Panc1 (cell line): ENCODE data around the gene RSPO4. TPM values are rescaled to one million over a fixed set of nuclear protein-coding genes. Genes with fewer than 3 reads are reported as not detected.
A peak's percentile ranks its signal among the peaks of the same experiment; 100 is the strongest.

Experiments
- ATAC-seq: fragments of 200-7000 bp; cut with Tn5 transposase; 2 replicates; pipeline ENCODE4 v1.9.1; 2020; ENCODE audit warnings: mild to moderate bottlenecking, moderate library complexity
- BruUV-seq: library from RNA; stranded (reverse); fragments of 400-500 nt; replicated peaks from 2 replicates; lab custom pipeline; 2021; lab: Mats Ljungman, UMichigan
- CTCF ChIA-PET: fragments of 300-600 bp; sonication (Branson Sonifier 250); formaldehyde crosslinking; loops from one replicate; lab custom pipeline; 2022; ENCODE audit warnings: antibody characterized with exemption; lab: Charles Lee
- POLR2A ChIA-PET: fragments of 300-600 bp; sonication (Branson Sonifier 250); formaldehyde crosslinking; loops from one replicate; lab custom pipeline; 2022; ENCODE audit warnings: antibody characterized with exemption; lab: Charles Lee
- DNase-seq: peaks from one replicate; pipeline ENCODE4 v3.0.0-alpha.2; 2010; ENCODE audit warnings: low read depth, low spot score
- H3K27ac ChIP-seq: 2 replicates; pipeline ENCODE4 v1.5.1; 2011; ENCODE audit warnings: mild to moderate bottlenecking, low read length, inconsistent platforms
- H3K27me3 ChIP-seq: fragments of 200-500 bp; sonication (Bioruptor generic); 2 replicates; pipeline ENCODE4 v1.6.0; 2014; ENCODE audit warnings: low read length, inconsistent platforms; ENCODE audit not compliant: control insufficient read depth, insufficient read depth
- H3K36me3 ChIP-seq: fragments of 200-500 bp; sonication (Bioruptor generic); 2 replicates; pipeline ENCODE4 v1.5.1; 2014; ENCODE audit warnings: inconsistent platforms, mild to moderate bottlenecking, low read length, moderate library complexity; ENCODE audit not compliant: control insufficient read depth, insufficient read depth
- H3K4me1 ChIP-seq: 2 replicates; pipeline ENCODE4 v1.5.1; 2011; ENCODE audit warnings: inconsistent platforms, mild to moderate bottlenecking, low read length, moderate library complexity; ENCODE audit not compliant: control insufficient read depth, insufficient read depth
- H3K4me3 ChIP-seq, 2 experiments: 2 replicates each; pipeline ENCODE4 v1.5.1; 2011 to 2012; ENCODE audit warnings: low read depth in 2 of 2, low read length in 2 of 2, mild to moderate bottlenecking in 2 of 2, inconsistent platforms in 1 of 2, moderate library complexity in 1 of 2
- H3K9me3 ChIP-seq: fragments of 200-500 bp; sonication (Bioruptor generic); 2 replicates; pipeline ENCODE4 v1.5.1; 2014; ENCODE audit warnings: low read depth, mild to moderate bottlenecking, inconsistent platforms, low read length, moderate library complexity; ENCODE audit not compliant: control insufficient read depth, insufficient read depth
- POLR2AphosphoS5 ChIP-seq: IDR thresholded peaks from 2 replicates; pipeline ENCODE4 v1.6.1; 2012; ENCODE audit warnings: mild to moderate bottlenecking, low read depth, low read length, moderate library complexity
- SIN3A ChIP-seq: IDR thresholded peaks from 2 replicates; pipeline ENCODE4 v1.6.1; 2012; ENCODE audit warnings: low read depth, mild to moderate bottlenecking, low read length, moderate library complexity, borderline replicate concordance; ENCODE audit not compliant: insufficient read depth
- TCF7L2 ChIP-seq: IDR thresholded peaks from 2 replicates; pipeline ENCODE4 v1.6.1; 2011; ENCODE audit warnings: mild to moderate bottlenecking, low read depth, low read length, inconsistent platforms
- in situ Hi-C: cut with HindIII; loops from 2 replicates; pipeline ENCODE4 v1.10.0; 2016; ENCODE audit warnings: low sequenced_read_pairs, low pct_unique_long_range_greater_than_20kb
- intact Hi-C: fragments of 100-400 bp; cut with micrococcal nuclease; formaldehyde crosslinking; loops from one replicate; pipeline ENCODE4 v1.10.0; 2022; ENCODE audit not compliant: unreplicated experiment
- total RNA-seq: library from RNA; stranded (reverse); gene quantifications from one replicate; pipeline ENCODE4 v1.2.1, GENCODE V29; 2021; ENCODE audit not compliant: unreplicated experiment
- TF ChIP-seq, protein P1 (sequence below), 2 experiments: IDR thresholded peaks; 2 replicates each; pipeline ENCODE4 v1.6.1; 2011 to 2012; ENCODE audit warnings: low read depth in 2 of 2, control low read depth in 1 of 2, low read length in 1 of 2, mild to moderate bottlenecking in 1 of 2, moderate library complexity in 1 of 2; ENCODE audit not compliant: insufficient read depth in 1 of 2
- TF ChIP-seq, protein P2 (sequence below): fragments of 450-650 bp; IDR thresholded peaks from 2 replicates; pipeline ENCODE4 v1.5.1; 2017; ENCODE audit warnings: mild to moderate bottlenecking

Gene RSPO4
- total RNA-seq, 1 experiment from 2014 or later: 0.54 TPM

DNA sequence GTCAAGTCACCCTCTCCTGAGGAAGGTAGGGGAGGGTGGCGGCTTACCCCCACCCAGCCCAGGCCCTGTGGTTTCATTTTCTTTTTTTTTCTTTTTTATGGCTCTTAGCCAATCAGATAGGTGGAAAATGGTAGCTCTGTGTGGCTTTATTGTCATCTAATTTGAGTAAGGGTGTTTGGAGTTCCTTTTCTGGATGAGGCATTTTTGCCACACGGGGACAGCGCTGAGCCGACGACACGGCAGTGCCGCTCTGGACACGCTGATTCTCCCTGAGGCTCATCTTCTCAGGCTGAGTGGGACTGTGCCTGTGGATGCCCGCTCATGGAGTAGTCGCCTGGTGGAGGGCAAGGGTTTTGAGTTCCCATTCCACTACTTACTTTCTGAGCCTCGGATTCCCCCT, 48.4 kb downstream of the RSPO4 start:
- BruUV-seq: no TSS peak
- H3K27ac ChIP-seq: no peak overlapping the region
- no peaks in the 10 kb centered on the region for H3K36me3 ChIP-seq
- H3K4me1 ChIP-seq: no peaks in the 10 kb centered on the region
- H3K9me3 ChIP-seq: no peaks in the 10 kb centered on the region
- no peak for TF ChIP-seq SIN3A
- no peak for TF ChIP-seq TCF7L2
- TF ChIP-seq, protein P1, sequence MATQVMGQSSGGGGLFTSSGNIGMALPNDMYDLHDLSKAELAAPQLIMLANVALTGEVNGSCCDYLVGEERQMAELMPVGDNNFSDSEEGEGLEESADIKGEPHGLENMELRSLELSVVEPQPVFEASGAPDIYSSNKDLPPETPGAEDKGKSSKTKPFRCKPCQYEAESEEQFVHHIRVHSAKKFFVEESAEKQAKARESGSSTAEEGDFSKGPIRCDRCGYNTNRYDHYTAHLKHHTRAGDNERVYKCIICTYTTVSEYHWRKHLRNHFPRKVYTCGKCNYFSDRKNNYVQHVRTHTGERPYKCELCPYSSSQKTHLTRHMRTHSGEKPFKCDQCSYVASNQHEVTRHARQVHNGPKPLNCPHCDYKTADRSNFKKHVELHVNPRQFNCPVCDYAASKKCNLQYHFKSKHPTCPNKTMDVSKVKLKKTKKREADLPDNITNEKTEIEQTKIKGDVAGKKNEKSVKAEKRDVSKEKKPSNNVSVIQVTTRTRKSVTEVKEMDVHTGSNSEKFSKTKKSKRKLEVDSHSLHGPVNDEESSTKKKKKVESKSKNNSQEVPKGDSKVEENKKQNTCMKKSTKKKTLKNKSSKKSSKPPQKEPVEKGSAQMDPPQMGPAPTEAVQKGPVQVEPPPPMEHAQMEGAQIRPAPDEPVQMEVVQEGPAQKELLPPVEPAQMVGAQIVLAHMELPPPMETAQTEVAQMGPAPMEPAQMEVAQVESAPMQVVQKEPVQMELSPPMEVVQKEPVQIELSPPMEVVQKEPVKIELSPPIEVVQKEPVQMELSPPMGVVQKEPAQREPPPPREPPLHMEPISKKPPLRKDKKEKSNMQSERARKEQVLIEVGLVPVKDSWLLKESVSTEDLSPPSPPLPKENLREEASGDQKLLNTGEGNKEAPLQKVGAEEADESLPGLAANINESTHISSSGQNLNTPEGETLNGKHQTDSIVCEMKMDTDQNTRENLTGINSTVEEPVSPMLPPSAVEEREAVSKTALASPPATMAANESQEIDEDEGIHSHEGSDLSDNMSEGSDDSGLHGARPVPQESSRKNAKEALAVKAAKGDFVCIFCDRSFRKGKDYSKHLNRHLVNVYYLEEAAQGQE (IDR thresholded peaks at IDR 0.05; ENCODE audit: insufficient read depth in 1 of 2, low read depth in 2 of 2, low read length in 1 of 2): no peak
- TF ChIP-seq, protein P2, sequence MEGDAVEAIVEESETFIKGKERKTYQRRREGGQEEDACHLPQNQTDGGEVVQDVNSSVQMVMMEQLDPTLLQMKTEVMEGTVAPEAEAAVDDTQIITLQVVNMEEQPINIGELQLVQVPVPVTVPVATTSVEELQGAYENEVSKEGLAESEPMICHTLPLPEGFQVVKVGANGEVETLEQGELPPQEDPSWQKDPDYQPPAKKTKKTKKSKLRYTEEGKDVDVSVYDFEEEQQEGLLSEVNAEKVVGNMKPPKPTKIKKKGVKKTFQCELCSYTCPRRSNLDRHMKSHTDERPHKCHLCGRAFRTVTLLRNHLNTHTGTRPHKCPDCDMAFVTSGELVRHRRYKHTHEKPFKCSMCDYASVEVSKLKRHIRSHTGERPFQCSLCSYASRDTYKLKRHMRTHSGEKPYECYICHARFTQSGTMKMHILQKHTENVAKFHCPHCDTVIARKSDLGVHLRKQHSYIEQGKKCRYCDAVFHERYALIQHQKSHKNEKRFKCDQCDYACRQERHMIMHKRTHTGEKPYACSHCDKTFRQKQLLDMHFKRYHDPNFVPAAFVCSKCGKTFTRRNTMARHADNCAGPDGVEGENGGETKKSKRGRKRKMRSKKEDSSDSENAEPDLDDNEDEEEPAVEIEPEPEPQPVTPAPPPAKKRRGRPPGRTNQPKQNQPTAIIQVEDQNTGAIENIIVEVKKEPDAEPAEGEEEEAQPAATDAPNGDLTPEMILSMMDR: peak; percentile 69
- no peak for TF ChIP-seq POLR2AphosphoS5
- H3K27me3 ChIP-seq: peaks cover 9% of the 10 kb centered on the region
- ATAC-seq (no peak), DNase-seq (no peak)
- intact Hi-C loops (no loop called here), in situ Hi-C loops (no loop called here)
- H3K4me3 ChIP-seq: no peak overlapping the region
- CTCF ChIA-PET: no interaction called here
- POLR2A ChIA-PET: no interaction called here

DNA sequence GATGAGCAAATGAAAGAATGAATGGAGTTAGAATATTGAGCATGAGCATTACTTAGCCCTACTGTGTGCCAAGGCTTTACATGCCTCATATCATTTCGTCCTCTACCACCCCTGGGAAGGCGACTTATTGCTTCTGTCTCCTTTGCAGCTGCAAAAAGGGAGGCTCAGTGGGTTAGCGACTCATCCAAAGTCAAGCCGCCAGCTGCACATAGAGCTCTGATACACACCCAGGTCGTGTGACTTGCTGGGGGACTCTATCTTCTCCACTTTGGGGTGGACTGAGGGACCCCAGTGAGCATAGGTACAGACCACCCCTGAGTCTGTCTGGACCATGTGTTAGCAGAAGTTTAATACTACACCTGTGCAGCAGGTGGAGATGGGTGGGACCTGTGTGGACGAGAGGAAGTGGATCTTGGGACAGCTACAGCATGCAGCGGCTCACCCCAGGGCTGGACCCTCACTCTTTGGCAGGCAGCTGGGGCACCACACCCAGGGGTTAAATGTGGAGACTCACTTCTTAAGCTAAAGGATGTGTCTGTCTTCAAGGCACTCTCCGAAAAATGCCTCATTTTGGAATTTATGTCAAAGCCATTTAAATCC, 49.8 kb downstream of the RSPO4 start:
- ATAC-seq (no peak), DNase-seq (no peak)
- H3K4me3 ChIP-seq: no peak overlapping the region
- no peak overlapping the region for H3K27ac ChIP-seq
- TF ChIP-seq POLR2AphosphoS5: no peak
- POLR2A ChIA-PET: no interaction called here
- no peaks in the 10 kb centered on the region for H3K4me1 ChIP-seq
- no TSS peak for BruUV-seq
- in situ Hi-C loops (no loop called here), intact Hi-C loops (no loop called here)
- CTCF ChIA-PET: interaction anchor here (0.6 kb wide), 1 partner anchor 12 kb away, joined by 4 read pairs; no protein-coding TSS in a partner anchor
- no peaks in the 10 kb centered on the region for H3K36me3 ChIP-seq
- H3K9me3 ChIP-seq: no peaks in the 10 kb centered on the region
- H3K27me3 ChIP-seq: peaks cover 19% of the 10 kb centered on the region

DNA sequence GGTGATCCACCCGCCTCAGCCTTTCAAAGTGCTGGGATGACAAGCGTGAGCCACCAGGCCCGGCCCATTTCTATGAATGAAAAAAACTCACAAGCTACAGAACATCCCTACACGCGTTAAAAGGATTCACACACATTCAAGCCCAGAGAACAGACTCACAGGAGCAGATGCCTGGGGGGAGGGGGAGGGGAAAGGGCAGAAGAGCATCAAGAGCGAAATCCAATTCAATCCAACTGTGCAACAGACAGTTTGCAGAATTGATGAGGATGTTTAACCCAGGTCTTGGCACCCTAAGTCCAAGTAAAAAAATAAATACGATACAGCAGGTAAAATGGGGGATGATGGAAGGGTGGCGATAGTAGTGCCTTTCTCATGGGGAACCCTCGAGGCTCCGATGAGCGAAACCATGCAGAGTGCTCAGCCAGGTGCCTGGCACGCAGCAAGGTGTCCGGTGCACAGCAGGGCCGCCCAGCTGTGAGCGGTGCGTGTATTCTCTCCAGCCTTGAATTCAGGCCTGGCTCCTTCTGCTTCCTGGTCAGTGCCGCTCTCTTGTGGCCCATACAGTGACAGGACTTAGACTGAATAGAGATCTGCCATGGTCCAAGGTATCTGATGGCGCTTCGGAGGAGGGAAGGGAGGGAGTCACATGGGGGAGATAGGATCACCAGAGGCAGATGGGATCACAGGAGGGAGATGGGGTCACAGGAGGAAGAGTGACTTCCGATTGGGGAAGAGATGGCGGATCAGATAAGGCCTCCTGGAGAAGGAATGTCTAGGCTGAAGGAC, 50.5 kb downstream of the RSPO4 start:
- ATAC-seq: peak; percentile 79

More for the DNA sequence above, 50.5 kb downstream of the RSPO4 start:
- H3K4me1 ChIP-seq: no peaks in the 10 kb centered on the region
- no peak for TF ChIP-seq SIN3A
- no peak for TF ChIP-seq TCF7L2
- TF ChIP-seq POLR2AphosphoS5: no peak
- TF ChIP-seq, protein P1 (IDR thresholded peaks at IDR 0.05; ENCODE audit: insufficient read depth in 1 of 2, low read depth in 2 of 2, low read length in 1 of 2): no peak
- TF ChIP-seq, protein P2: peak; percentile 72
- H3K36me3 ChIP-seq: no peaks in the 10 kb centered on the region
- POLR2A ChIA-PET: no interaction called here
- H3K27me3 ChIP-seq: peaks cover 19% of the 10 kb centered on the region
- no peaks in the 10 kb centered on the region for H3K9me3 ChIP-seq
- in situ Hi-C loops (no loop called here), intact Hi-C loops (no loop called here)
- DNase-seq: no peak
- no TSS peak for BruUV-seq
- no peak overlapping the region for H3K27ac ChIP-seq
- CTCF ChIA-PET: no interaction called here
- no peak overlapping the region for H3K4me3 ChIP-seq
